Activated CD4-positive, alpha-beta memory T cell treated with anti-CD3 and anti-CD28 coated beads, Interleukin-2, amount 10 ng/mL, durations not matched to agents 7 days and 5 days (primary cell): Measurements from ENCODE around the gene IL1RN. TPM values are rescaled to one million over a fixed set of nuclear protein-coding genes. Genes with fewer than 3 reads are reported as not detected.

ENCODE experiments used
- CTCF ChIA-PET: fragments of 350-600 bp; sonication (Branson Sonifier 250); formaldehyde crosslinking; loops from one replicate; lab custom pipeline; 2021; ENCODE audit warnings: antibody characterized with exemption, inconsistent platforms; lab: Charles Lee
- POLR2A ChIA-PET: fragments of 350-600 bp; sonication (Branson Sonifier 250); formaldehyde crosslinking; loops from one replicate; lab custom pipeline; 2021; ENCODE audit warnings: antibody characterized with exemption; lab: Charles Lee
- DNase-seq: peaks from one replicate; pipeline ENCODE4 v3.0.0-alpha.2; 2020
- H3K27ac Mint-ChIP-seq: one replicate; pipeline ENCODE4 v1.8.0; 2021; ENCODE audit warnings: mild to moderate bottlenecking, mixed read lengths
- H3K27me3 Mint-ChIP-seq: one replicate; pipeline ENCODE4 v1.8.0; 2021; ENCODE audit warnings: mixed read lengths
- H3K36me3 Mint-ChIP-seq: one replicate; pipeline ENCODE4 v1.8.0; 2021; ENCODE audit warnings: low read depth, mixed read lengths
- H3K4me1 Mint-ChIP-seq: one replicate; pipeline ENCODE4 v1.8.0; 2021; ENCODE audit warnings: mixed read lengths
- H3K4me3 Mint-ChIP-seq: one replicate; pipeline ENCODE4 v1.8.0; 2021; ENCODE audit warnings: mild to moderate bottlenecking, mixed read lengths
- H3K9me3 Mint-ChIP-seq: one replicate; pipeline ENCODE4 v1.8.0; 2021; ENCODE audit warnings: mixed read lengths
- total RNA-seq, 2 experiments: library from RNA; stranded (reverse); gene quantifications; one replicate each; pipeline ENCODE4 v1.2.3, GENCODE V29; 2021

IL1RN gene
- total RNA-seq, 2 experiments from 2014 or later, result 2.6 to 3.3 TPM

- ChIA-PET CTCF (interaction anchor here (0.9 to 2.0 kb wide), 3 partner anchors 10 to 18 kb away, joined by 3 to 10 read pairs (median 5); no protein-coding TSS in a partner anchor), POLR2A (interaction anchor here (1.0 to 3.1 kb wide), 2 partner anchors 9 to 25 kb away, joined by 4 to 12 read pairs; partner anchors contain the start of gene PSD4)
- no peak overlapping the region for H3K27ac Mint-ChIP-seq
- peaks cover 2% of the 10 kb centered on the region for H3K36me3 Mint-ChIP-seq
- no peak overlapping the region for H3K4me3 Mint-ChIP-seq
- no peaks in the 10 kb centered on the region for H3K4me1 Mint-ChIP-seq
- no peaks in the 10 kb centered on the region for H3K9me3 Mint-ChIP-seq
- peaks cover 27% of the 10 kb centered on the region for H3K27me3 Mint-ChIP-seq
- DNase-seq, result no peak
Observed at GRCh38 chr2:113149553-113150257, 22.3 kb downstream of the IL1RN start.

- Mint-ChIP-seq H3K9me3 (no peaks in the 10 kb centered on the region), H3K27me3 (peaks cover 26% of the 10 kb centered on the region), H3K27ac (no peak overlapping the region), H3K4me3 (no peak overlapping the region), H3K4me1 (no peaks in the 10 kb centered on the region), H3K36me3 (no peaks in the 10 kb centered on the region)
- no peak for DNase-seq
- ChIA-PET CTCF (interaction anchor here (1.4 to 2.0 kb wide), 2 partner anchors 12 to 17 kb away, joined by 5 to 10 read pairs; no protein-coding TSS in a partner anchor), POLR2A (interaction anchor here (3.1 kb wide), 1 partner anchor 24 kb away, joined by 12 read pairs; the partner anchor contains the start of gene PSD4)
Observed at GRCh38 chr2:113150258-113150601, 22.8 kb downstream of the IL1RN start.

GRCh38 chr2:113155331-113155730 lies 27.9 kb downstream of the IL1RN start:
- H3K27me3 Mint-ChIP-seq, result peaks cover 9% of the 10 kb centered on the region
- H3K27ac Mint-ChIP-seq, result no peak overlapping the region

GRCh38 chr2:113156278-113157117 lies 29.1 kb downstream of the IL1RN start:
- ChIA-PET POLR2A (interaction anchor here (0.7 to 7.0 kb wide), 10 partner anchors 11 to 45 kb away, joined by 3 to 108 read pairs (median 4); partner anchors contain the start of gene PSD4), CTCF (interaction anchor here (0.6 to 5.2 kb wide), 9 partner anchors 11 to 332 kb away, joined by 3 to 46 read pairs (median 5); partner anchors contain the start of gene PSD4)
- H3K4me3 Mint-ChIP-seq, result peak overlapping the region; percentile 72
- H3K27ac Mint-ChIP-seq, result peak overlapping the region; percentile 64
- peaks cover 8% of the 10 kb centered on the region for H3K27me3 Mint-ChIP-seq
- peaks cover 18% of the 10 kb centered on the region for H3K4me1 Mint-ChIP-seq
- no peaks in the 10 kb centered on the region for H3K36me3 Mint-ChIP-seq
- H3K9me3 Mint-ChIP-seq, result no peaks in the 10 kb centered on the region
- no peak for DNase-seq

More at GRCh38 chr2:113155331-113155730, 27.9 kb downstream of the IL1RN start:
- Mint-ChIP-seq H3K36me3 (no peaks in the 10 kb centered on the region), H3K4me1 (peaks cover 18% of the 10 kb centered on the region), H3K9me3 (no peaks in the 10 kb centered on the region), H3K4me3 (no peak overlapping the region)
- ChIA-PET POLR2A (interaction anchor here (2.1 to 7.0 kb wide), 2 partner anchors 19 to 26 kb away, joined by 14 to 108 read pairs; partner anchors contain the start of gene PSD4), CTCF (interaction anchor here (1.1 to 5.2 kb wide), 5 partner anchors 10 to 75 kb away, joined by 3 to 46 read pairs (median 6); partner anchors contain the start of gene PSD4)
- DNase-seq, result no peak

- peak overlapping the region; percentile 64 for H3K27ac Mint-ChIP-seq
- H3K4me1 Mint-ChIP-seq, result peaks cover 18% of the 10 kb centered on the region
- no peaks in the 10 kb centered on the region for H3K36me3 Mint-ChIP-seq
- ChIA-PET CTCF (interaction anchor here (1.1 to 5.2 kb wide), 6 partner anchors 10 to 42 kb away, joined by 4 to 46 read pairs (median 9); partner anchors contain the start of gene PSD4), POLR2A (interaction anchor here (1.1 to 7.0 kb wide), 10 partner anchors 10 to 44 kb away, joined by 3 to 108 read pairs (median 4); partner anchors contain the start of gene PSD4)
- peak; percentile 57 for DNase-seq
- peaks cover 8% of the 10 kb centered on the region for H3K27me3 Mint-ChIP-seq
- H3K4me3 Mint-ChIP-seq, result peak overlapping the region; percentile 79
- no peaks in the 10 kb centered on the region for H3K9me3 Mint-ChIP-seq
Observed at GRCh38 chr2:113157118-113157896, 29.9 kb downstream of the IL1RN start.

GRCh38 chr2:113157897-113158753 lies 30.7 kb downstream of the IL1RN start:
- no peak for DNase-seq
- Mint-ChIP-seq H3K4me3 (peak overlapping the region; percentile 79), H3K36me3 (no peaks in the 10 kb centered on the region), H3K27me3 (peaks cover 8% of the 10 kb centered on the region), H3K4me1 (peaks cover 26% of the 10 kb centered on the region), H3K27ac (peak overlapping the region; percentile 76), H3K9me3 (no peaks in the 10 kb centered on the region)
- CTCF ChIA-PET, result interaction anchor here (1.6 to 5.2 kb wide), 5 partner anchors 9 to 41 kb away, joined by 5 to 46 read pairs (median 13); partner anchors contain the start of gene PSD4
- POLR2A ChIA-PET, result interaction anchor here (0.8 to 7.0 kb wide), 6 partner anchors 9 to 40 kb away, joined by 3 to 108 read pairs (median 5); partner anchors contain the start of gene PSD4

- peaks cover 26% of the 10 kb centered on the region for H3K4me1 Mint-ChIP-seq
- no peak overlapping the region for H3K27ac Mint-ChIP-seq
- ChIA-PET CTCF (interaction anchor here (1.6 to 5.2 kb wide), 4 partner anchors 15 to 40 kb away, joined by 5 to 46 read pairs (median 24); partner anchors contain the start of gene PSD4), POLR2A (interaction anchor here (0.8 to 7.0 kb wide), 5 partner anchors 9 to 21 kb away, joined by 3 to 108 read pairs (median 4); partner anchors contain the start of gene PSD4)
- DNase-seq, result no peak
- H3K9me3 Mint-ChIP-seq, result no peaks in the 10 kb centered on the region
- H3K36me3 Mint-ChIP-seq, result no peaks in the 10 kb centered on the region
- H3K4me3 Mint-ChIP-seq, result no peak overlapping the region
- peaks cover 6% of the 10 kb centered on the region for H3K27me3 Mint-ChIP-seq
Observed at GRCh38 chr2:113158884-113159553, 31.6 kb downstream of the IL1RN start.

- no peak for DNase-seq
- POLR2A ChIA-PET, result interaction anchor here (7.0 kb wide), 1 partner anchor 15 kb away, joined by 108 read pairs; the partner anchor contains the start of gene PSD4
- Mint-ChIP-seq H3K36me3 (no peaks in the 10 kb centered on the region), H3K9me3 (no peaks in the 10 kb centered on the region), H3K27me3 (no peaks in the 10 kb centered on the region), H3K4me3 (no peak overlapping the region), H3K27ac (no peak overlapping the region), H3K4me1 (peaks cover 29% of the 10 kb centered on the region)
- CTCF ChIA-PET, result interaction anchor here (0.8 kb wide), 1 partner anchor 15 kb away, joined by 3 read pairs; no protein-coding TSS in a partner anchor
Observed at GRCh38 chr2:113160248-113160647, 32.9 kb downstream of the IL1RN start.

GRCh38 chr2:113160962-113161361 lies 33.6 kb downstream of the IL1RN start:
- Mint-ChIP-seq H3K27me3 (no peaks in the 10 kb centered on the region), H3K4me1 (peaks cover 31% of the 10 kb centered on the region), H3K36me3 (no peaks in the 10 kb centered on the region), H3K9me3 (no peaks in the 10 kb centered on the region), H3K4me3 (no peak overlapping the region), H3K27ac (no peak overlapping the region)
- CTCF ChIA-PET, result interaction anchor here (0.8 kb wide), 1 partner anchor 14 kb away, joined by 3 read pairs; no protein-coding TSS in a partner anchor
- POLR2A ChIA-PET, result interaction anchor here (7.0 kb wide), 1 partner anchor 14 kb away, joined by 108 read pairs; the partner anchor contains the start of gene PSD4
- no peak for DNase-seq

GRCh38 chr2:113162173-113162572 lies 34.8 kb downstream of the IL1RN start:
- H3K36me3 Mint-ChIP-seq, result no peaks in the 10 kb centered on the region
- POLR2A ChIA-PET, result interaction anchor here (5.7 kb wide), 1 partner anchor 12 kb away, joined by 49 read pairs; the partner anchor contains the start of gene PSD4
- CTCF ChIA-PET, result interaction anchor here (0.9 to 4.6 kb wide), 3 partner anchors 16 to 37 kb away, joined by 3 to 16 read pairs (median 7); no protein-coding TSS in a partner anchor

More at GRCh38 chr2:113162173-113162572, 34.8 kb downstream of the IL1RN start:
- H3K9me3 Mint-ChIP-seq, result no peaks in the 10 kb centered on the region
- H3K27ac Mint-ChIP-seq, result no peak overlapping the region
- no peak for DNase-seq
- no peak overlapping the region for H3K4me3 Mint-ChIP-seq
- H3K4me1 Mint-ChIP-seq, result peaks cover 29% of the 10 kb centered on the region
- no peaks in the 10 kb centered on the region for H3K27me3 Mint-ChIP-seq
